Lung (tissue), 12 donors: Measurements from ENCODE around the gene NAXD. TPM values are rescaled to one million over a fixed set of nuclear protein-coding genes. Genes with fewer than 3 reads are reported as not detected.

Experiments used
- ATAC-seq: fragments of 200-7000 bp; cut with Tn5 transposase; one replicate; pipeline ENCODE4 v1.9.1; 2020; ENCODE audit warnings: moderate number of reproducible peaks; ENCODE audit not compliant: insufficient read depth, low FRiP score
- DNase-seq, 3 donors: peaks; one replicate each; pipeline ENCODE4 v3.0.0-alpha.2; 2013 to 2017
- H3K27ac ChIP-seq, 2 donors: one replicate each; pipeline ENCODE4 v1.5.1; 2013; ENCODE audit warnings: mild to moderate bottlenecking in 2 of 2, moderate library complexity in 2 of 2, control low read depth in 1 of 2, inconsistent platforms in 1 of 2, low read depth in 1 of 2, low read length in 1 of 2
- H3K27me3 ChIP-seq, 3 donors: one replicate each; pipeline ENCODE4 v1.5.1; 2013; ENCODE audit warnings: low read length in 2 of 3; ENCODE audit not compliant: control insufficient read depth in 3 of 3, insufficient read depth in 3 of 3
- H3K36me3 ChIP-seq, 4 donors: one replicate each; pipeline ENCODE4 v1.5.1; 2013; ENCODE audit warnings: low read length in 4 of 4, mild to moderate bottlenecking in 1 of 4, moderate library complexity in 1 of 4; ENCODE audit not compliant: control insufficient read depth in 4 of 4, insufficient read depth in 4 of 4
- H3K4me1 ChIP-seq, 5 donors: one replicate each; pipeline ENCODE4 v1.5.1; 2013; ENCODE audit warnings: low read length in 5 of 5, mild to moderate bottlenecking in 2 of 5, moderate library complexity in 1 of 5; ENCODE audit not compliant: control insufficient read depth in 5 of 5, insufficient read depth in 5 of 5
- H3K4me3 ChIP-seq: one replicate; pipeline ENCODE4 v1.5.1; 2013; ENCODE audit warnings: mild to moderate bottlenecking, control low read depth, moderate library complexity
- H3K9ac ChIP-seq, 2 donors: one replicate each; pipeline ENCODE4 v1.5.1; 2013; ENCODE audit warnings: low read length in 2 of 2, control low read depth in 1 of 2; ENCODE audit not compliant: insufficient read depth in 1 of 2
- H3K9me3 ChIP-seq, 4 donors: one replicate each; pipeline ENCODE4 v1.5.1; 2013; ENCODE audit warnings: low read length in 3 of 4, mild to moderate bottlenecking in 1 of 4, moderate library complexity in 1 of 4; ENCODE audit not compliant: control insufficient read depth in 4 of 4, insufficient read depth in 3 of 4
- WGBS, 2 donors: extraction: QIAGEN DNeasy Blood & Tissue Kit; methylation state at CpG; one replicate each; pipeline ENCODE4 v1.1.7; 2013; 5-methylcytosine and 5-hydroxymethylcytosine counted together
- polyA plus RNA-seq, 2 donors: library from polyadenylated mRNA; stranded (reverse); fragments of 200-250 nt; gene quantifications; one replicate each; pipeline ENCODE4 v1.2.1, GENCODE V29; 2013
- total RNA-seq, 2 donors: library from RNA; depleted of rRNA in 1 of 2; stranded (reverse); fragments of >200 nt in 1 of 2; gene quantifications; one replicate each; pipeline ENCODE4 v1.2.1, GENCODE V29; 2014 to 2021
- TF ChIP-seq, protein P1 (sequence below): IDR thresholded peaks from 2 replicates; pipeline ENCODE4 v1.5.1; 2012; ENCODE audit warnings: mild to moderate bottlenecking; ENCODE audit errors: control extremely low read depth, extremely low read depth
- donor health status: control.
- donor health status: control.
- donor health status: Bipolar disorder and iron deficiency.
- donor health status: healthy.
- donor health status: DM: yes; HTN: yes; CAD: no.

Gene NAXD
- total and polyA plus RNA-seq, 4 donors, result 24.1 to 28.9 (median 28.6) TPM

- H3K27ac ChIP-seq, result no peak overlapping the region
- no peaks in the 10 kb centered on the region for H3K27me3 ChIP-seq
- ATAC-seq (no peak), DNase-seq (no peak)
- H3K4me3 ChIP-seq, result no peak overlapping the region
- no peaks in the 10 kb centered on the region for H3K9me3 ChIP-seq
- peak overlapping the region in 1 of 2 donors; percentile 38 for H3K9ac ChIP-seq
- TF ChIP-seq, protein P1, sequence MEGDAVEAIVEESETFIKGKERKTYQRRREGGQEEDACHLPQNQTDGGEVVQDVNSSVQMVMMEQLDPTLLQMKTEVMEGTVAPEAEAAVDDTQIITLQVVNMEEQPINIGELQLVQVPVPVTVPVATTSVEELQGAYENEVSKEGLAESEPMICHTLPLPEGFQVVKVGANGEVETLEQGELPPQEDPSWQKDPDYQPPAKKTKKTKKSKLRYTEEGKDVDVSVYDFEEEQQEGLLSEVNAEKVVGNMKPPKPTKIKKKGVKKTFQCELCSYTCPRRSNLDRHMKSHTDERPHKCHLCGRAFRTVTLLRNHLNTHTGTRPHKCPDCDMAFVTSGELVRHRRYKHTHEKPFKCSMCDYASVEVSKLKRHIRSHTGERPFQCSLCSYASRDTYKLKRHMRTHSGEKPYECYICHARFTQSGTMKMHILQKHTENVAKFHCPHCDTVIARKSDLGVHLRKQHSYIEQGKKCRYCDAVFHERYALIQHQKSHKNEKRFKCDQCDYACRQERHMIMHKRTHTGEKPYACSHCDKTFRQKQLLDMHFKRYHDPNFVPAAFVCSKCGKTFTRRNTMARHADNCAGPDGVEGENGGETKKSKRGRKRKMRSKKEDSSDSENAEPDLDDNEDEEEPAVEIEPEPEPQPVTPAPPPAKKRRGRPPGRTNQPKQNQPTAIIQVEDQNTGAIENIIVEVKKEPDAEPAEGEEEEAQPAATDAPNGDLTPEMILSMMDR, result no peak
- peaks cover 0 to 8% (median 0%) of the 10 kb centered on the region in 5 donors for H3K4me1 ChIP-seq
- H3K36me3 ChIP-seq, result peaks cover 20 to 44% (median 29%) of the 10 kb centered on the region in 4 donors
- 93 to 95% methylated on average over 5 of the region's 5 CpGs for WGBS, 2 donors
Measured at GRCh38 chr13:110683921-110684320, 68.6 kb downstream of the NAXD start.

DNA sequence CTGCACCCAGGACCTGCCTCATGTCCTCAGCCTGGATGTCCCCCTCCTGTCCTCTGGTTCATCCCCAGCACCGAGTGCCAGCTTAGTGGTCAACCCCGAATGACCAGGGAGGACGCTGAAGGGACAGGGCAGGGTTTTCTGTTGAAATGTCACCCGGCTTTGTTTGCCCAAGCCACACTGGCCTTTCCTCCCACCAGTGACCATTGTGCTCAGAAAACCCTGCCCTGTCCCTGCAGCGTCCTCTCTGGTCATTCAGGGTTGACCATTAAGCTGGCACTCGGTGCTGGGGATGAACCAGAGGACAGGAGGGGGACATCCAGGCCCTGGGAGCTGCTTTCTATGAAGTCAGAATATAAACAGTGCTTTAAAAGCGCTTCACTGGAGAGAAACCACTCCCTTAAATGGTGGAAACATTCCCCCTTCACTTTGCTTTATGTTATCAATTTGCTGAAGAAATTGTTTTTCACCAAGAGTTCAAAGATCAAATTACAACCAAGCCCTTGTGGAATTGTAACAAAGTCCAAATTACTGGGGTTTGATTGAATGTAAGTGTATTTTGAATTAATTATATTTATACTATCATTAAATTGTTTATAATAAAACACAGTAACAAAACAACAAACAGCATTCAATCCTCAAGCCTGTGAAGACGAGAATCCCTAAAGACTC lies 69.2 kb downstream of the NAXD start:
- Histone ChIP-seq H3K4me3 (no peak overlapping the region), H3K27ac (no peak overlapping the region), H3K9me3 (no peaks in the 10 kb centered on the region), H3K4me1 (peaks cover 0 to 8% (median 0%) of the 10 kb centered on the region in 5 donors), H3K36me3 (peaks cover 22 to 44% (median 29%) of the 10 kb centered on the region in 4 donors), H3K9ac (no peak overlapping the region), H3K27me3 (no peaks in the 10 kb centered on the region)
- no peak for ATAC-seq
- 89 to 90% methylated on average over 8 of the region's 8 CpGs for WGBS, 2 donors
- TF ChIP-seq, protein P1, result no peak
- peak in 2 of 3 donors; percentile 28 to 41 for DNase-seq

DNA sequence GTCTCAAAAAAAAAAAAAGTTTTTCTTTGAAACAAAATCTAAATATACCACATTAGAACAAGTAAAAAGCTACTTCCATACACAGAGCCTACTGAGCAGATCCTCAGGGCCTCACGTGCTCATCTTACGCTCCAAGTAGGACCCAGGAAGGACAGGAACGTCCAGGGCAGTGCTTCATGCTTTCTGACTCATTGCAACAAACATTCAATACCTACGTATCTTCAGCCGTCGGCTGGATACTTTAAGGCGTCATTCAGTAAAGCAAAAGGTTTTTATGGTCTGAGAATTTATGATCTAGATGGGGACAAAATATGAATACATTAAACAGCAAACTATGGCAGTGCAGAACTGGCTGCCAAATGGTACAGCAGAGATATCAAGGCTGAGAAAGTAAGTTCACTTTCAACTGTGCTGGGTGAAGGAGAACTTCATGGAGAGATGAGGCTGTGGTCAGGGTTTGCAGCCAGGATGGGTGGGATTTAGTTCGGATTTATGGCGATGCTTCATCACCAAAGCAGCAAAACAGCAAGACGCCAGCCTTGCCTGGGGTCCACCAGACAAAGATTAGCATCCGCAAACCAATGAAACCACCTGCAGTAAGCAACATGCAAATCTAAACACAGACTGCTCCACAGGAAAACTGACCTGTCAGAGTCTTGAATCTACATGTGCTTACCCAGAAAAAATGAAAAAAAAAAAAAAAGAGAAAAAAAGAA lies 70.1 kb downstream of the NAXD start:
- ATAC-seq, result no peak
- Histone ChIP-seq H3K27me3 (no peaks in the 10 kb centered on the region), H3K4me1 (peaks cover 0 to 8% (median 0%) of the 10 kb centered on the region in 5 donors), H3K4me3 (no peak overlapping the region), H3K36me3 (peaks cover 22 to 42% (median 27%) of the 10 kb centered on the region in 4 donors), H3K9ac (no peak overlapping the region), H3K9me3 (no peaks in the 10 kb centered on the region), H3K27ac (no peak overlapping the region)
- 90 to 94% methylated on average over 11 of the region's 11 CpGs for WGBS, 2 donors
- no peak for DNase-seq
- TF ChIP-seq, protein P1, result no peak
